Astrocyte of the spinal cord (primary cell): Measurements from ENCODE around the gene MED13.
A peak's percentile ranks its signal among the peaks of the same experiment; 100 is the strongest.
"Not testable (repeated sequence)": the region's sequence is repeated elsewhere in the genome, so short reads cannot be mapped to it uniquely, and the experiment has no call there.

Experiments used
- DNase-seq: peaks from one replicate; pipeline ENCODE4 v3.0.0; 2011; ENCODE audit warnings: low read depth, low spot score
- H3K4me3 ChIP-seq: 2 replicates; pipeline ENCODE4 v1.5.1; 2011; ENCODE audit warnings: low read depth, mild to moderate bottlenecking, low read length, moderate library complexity
- in situ Hi-C: cut with HindIII; loops from 2 replicates; pipeline ENCODE4 v1.10.0; 2017; ENCODE audit warnings: low sequenced_read_pairs
- TF ChIP-seq, protein P1 (sequence below): IDR thresholded peaks from 2 replicates; pipeline ENCODE4 v1.5.1; 2012; ENCODE audit warnings: low read depth, mild to moderate bottlenecking, low read length, inconsistent platforms

MED13 gene

DNA sequence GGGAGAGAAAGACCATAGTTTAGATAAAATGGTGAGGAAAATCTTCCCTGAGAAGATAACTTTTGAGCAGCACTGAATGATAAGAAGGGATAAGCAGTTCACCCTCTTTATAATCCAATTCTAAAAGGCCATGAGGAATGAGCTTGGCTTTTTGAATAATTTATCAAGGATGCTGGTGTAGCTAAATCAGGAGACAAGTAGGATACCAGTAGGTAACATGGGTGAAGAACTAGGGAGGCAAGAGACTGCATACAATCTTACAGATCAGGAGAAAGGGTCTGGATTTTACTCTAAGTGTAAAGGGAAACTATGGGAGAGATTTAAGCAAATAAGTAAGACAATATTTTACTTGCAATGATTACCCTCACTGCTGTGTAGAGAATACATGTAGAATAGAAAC, 60.7 kb downstream of the MED13 start:
- TF ChIP-seq, protein P1, sequence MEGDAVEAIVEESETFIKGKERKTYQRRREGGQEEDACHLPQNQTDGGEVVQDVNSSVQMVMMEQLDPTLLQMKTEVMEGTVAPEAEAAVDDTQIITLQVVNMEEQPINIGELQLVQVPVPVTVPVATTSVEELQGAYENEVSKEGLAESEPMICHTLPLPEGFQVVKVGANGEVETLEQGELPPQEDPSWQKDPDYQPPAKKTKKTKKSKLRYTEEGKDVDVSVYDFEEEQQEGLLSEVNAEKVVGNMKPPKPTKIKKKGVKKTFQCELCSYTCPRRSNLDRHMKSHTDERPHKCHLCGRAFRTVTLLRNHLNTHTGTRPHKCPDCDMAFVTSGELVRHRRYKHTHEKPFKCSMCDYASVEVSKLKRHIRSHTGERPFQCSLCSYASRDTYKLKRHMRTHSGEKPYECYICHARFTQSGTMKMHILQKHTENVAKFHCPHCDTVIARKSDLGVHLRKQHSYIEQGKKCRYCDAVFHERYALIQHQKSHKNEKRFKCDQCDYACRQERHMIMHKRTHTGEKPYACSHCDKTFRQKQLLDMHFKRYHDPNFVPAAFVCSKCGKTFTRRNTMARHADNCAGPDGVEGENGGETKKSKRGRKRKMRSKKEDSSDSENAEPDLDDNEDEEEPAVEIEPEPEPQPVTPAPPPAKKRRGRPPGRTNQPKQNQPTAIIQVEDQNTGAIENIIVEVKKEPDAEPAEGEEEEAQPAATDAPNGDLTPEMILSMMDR = no peak
- in situ Hi-C loops = no loop called here

GRCh38 chr17:62003141-62003540, 61.9 kb downstream of the MED13 start:
- in situ Hi-C loops, H3K4me3 ChIP-seq, DNase-seq: not testable (repeated sequence)

More for the DNA sequence above, 60.7 kb downstream of the MED13 start:
- no peak for DNase-seq
- H3K4me3 ChIP-seq = no peak overlapping the region

- no peak overlapping the region for H3K4me3 ChIP-seq
- DNase-seq = no peak
- TF ChIP-seq, protein P1 = no peak
- in situ Hi-C loops = no loop called here
These were observed 64.0 kb downstream of the MED13 start for GRCh38 chr17:62001105-62001504.

DNA sequence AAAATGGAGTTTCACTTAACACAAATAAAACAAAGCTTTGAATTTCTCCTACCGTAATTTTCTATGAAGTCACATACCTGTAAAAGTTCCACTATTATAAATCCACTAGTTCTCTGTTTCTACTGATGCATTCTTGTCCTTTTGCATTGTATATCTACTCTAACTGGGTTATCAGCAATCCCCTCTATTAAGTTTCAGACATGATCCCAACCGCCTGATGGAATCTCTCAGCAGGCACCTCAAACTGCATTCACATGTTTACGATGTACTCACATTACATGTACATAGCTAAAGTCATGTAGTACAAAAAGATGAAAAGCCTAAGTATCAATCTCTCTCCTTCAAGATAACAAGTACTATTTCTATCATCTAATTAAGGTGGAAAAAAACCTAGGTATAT, 64.9 kb downstream of the MED13 start:
- no peak for DNase-seq
- TF ChIP-seq, protein P1 = no peak
- H3K4me3 ChIP-seq = no peak overlapping the region
- in situ Hi-C loops = no loop called here

DNA sequence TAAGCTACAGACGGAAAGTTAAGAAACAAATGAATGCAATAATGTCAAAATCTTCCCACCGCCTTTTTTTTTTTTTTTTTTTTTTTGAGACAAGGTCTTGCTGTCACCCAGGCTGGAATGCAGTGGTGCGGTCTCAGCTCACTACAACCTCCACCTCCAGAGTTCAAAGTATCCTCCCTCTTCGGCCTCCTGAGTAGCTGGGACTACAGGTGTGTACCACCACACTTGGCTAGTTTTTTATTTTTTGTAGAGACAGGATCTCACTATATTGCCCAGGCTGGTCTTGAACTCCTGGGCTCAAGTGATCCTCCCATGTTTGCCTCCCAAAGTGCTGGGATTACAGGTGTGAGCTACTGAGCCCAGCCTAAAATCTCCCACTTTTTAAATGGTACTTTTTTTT, 66.5 kb downstream of the MED13 start:
- not testable (repeated sequence) for H3K4me3 ChIP-seq

GRCh38 chr17:61997664-61998063, 67.4 kb downstream of the MED13 start:
- peak; percentile 74 for DNase-seq
- H3K4me3 ChIP-seq = no peak overlapping the region
- TF ChIP-seq, protein P1 = no peak
- in situ Hi-C loops = no loop called here

More for the DNA sequence above, 66.5 kb downstream of the MED13 start:
- in situ Hi-C loops, DNase-seq: not testable (repeated sequence)

- H3K4me3 ChIP-seq = no peak overlapping the region
- in situ Hi-C loops = no loop called here
- TF ChIP-seq, protein P1 = no peak
- DNase-seq = no peak
These were observed 68.0 kb downstream of the MED13 start for GRCh38 chr17:61996916-61997605.

- H3K4me3 ChIP-seq = no peak overlapping the region
- in situ Hi-C loops = no loop called here
- TF ChIP-seq, protein P1 = no peak
- DNase-seq = no peak
These were observed 75.6 kb downstream of the MED13 start for GRCh38 chr17:61989509-61989908.
